Neural cell (in vitro differentiated cells): ENCODE data around the gene MBD5. TPM values are rescaled to one million over a fixed set of nuclear protein-coding genes. Genes with fewer than 3 reads are reported as not detected.

Experiments used
- H2AFZ ChIP-seq: fragments of 200-600, 300-800 bp; sonication (generic), shearing (Covaris generic); 2 replicates; pipeline ENCODE4 v1.6.0; 2014; ENCODE audit warnings: low read depth, mild to moderate bottlenecking, antibody characterized with exemption, low read length, moderate library complexity
- H3F3A ChIP-seq: fragments of 200-600 bp; shearing (Covaris generic); 2 replicates; pipeline ENCODE4 v1.6.1; 2016; ENCODE audit warnings: mild to moderate bottlenecking, moderate library complexity, mixed read lengths, antibody characterized with exemption, low read length; ENCODE audit not compliant: insufficient read depth, poor library complexity, severe bottlenecking
- H3K27ac ChIP-seq: fragments of 200-600, 300-800 bp; sonication (generic), shearing (Covaris generic); 2 replicates; pipeline ENCODE4 v1.5.1; 2014; ENCODE audit warnings: mild to moderate bottlenecking, low read length, moderate library complexity
- H3K27me3 ChIP-seq: fragments of 300-800, 200-600 bp; sonication (generic), shearing (Covaris generic); 2 replicates; pipeline ENCODE4 v1.6.0; 2014; ENCODE audit warnings: mild to moderate bottlenecking, low read depth, low read length, moderate library complexity; ENCODE audit not compliant: insufficient read depth
- H3K36me3 ChIP-seq: fragments of 300-800, 200-600 bp; sonication (generic), shearing (Covaris generic); 2 replicates; pipeline ENCODE4 v1.5.1; 2014; ENCODE audit warnings: mild to moderate bottlenecking, antibody characterized with exemption, low read length, moderate library complexity; ENCODE audit not compliant: insufficient read depth
- H3K4me2 ChIP-seq: fragments of 300-800, 200-600 bp; sonication (generic), shearing (Covaris generic); 2 replicates; pipeline ENCODE4 v1.6.0; 2014; ENCODE audit warnings: mild to moderate bottlenecking, low read length
- H3K4me3 ChIP-seq: fragments of 300-800, 200-600 bp; sonication (generic), shearing (Covaris generic); 2 replicates; pipeline ENCODE4 v1.5.1; 2014; ENCODE audit warnings: mild to moderate bottlenecking, low read length, moderate library complexity
- H3K79me2 ChIP-seq: fragments of 200-600 bp; shearing (Covaris generic); replicated peaks from 2 replicates; pipeline ENCODE4 v1.6.0; 2014; ENCODE audit warnings: mild to moderate bottlenecking, low read length, moderate library complexity; ENCODE audit not compliant: insufficient read depth
- H3K9ac ChIP-seq: fragments of 300-800, 200-600 bp; sonication (generic), shearing (Covaris generic); 2 replicates; pipeline ENCODE4 v1.6.1; 2016; ENCODE audit warnings: mild to moderate bottlenecking, low read length, mixed read lengths
- H3K9me2 ChIP-seq: fragments of 200-600 bp; shearing (Covaris generic); 2 replicates; pipeline ENCODE4 v1.6.1; 2016; ENCODE audit warnings: mild to moderate bottlenecking, low read length, mixed read lengths; ENCODE audit not compliant: insufficient read depth
- H3K9me3 ChIP-seq: fragments of 200-600, 300-800 bp; sonication (generic), shearing (Covaris generic); 2 replicates; pipeline ENCODE4 v1.6.1; 2016; ENCODE audit warnings: mild to moderate bottlenecking, mixed run types, low read length, moderate library complexity, mixed read lengths
- H4K20me1 ChIP-seq: fragments of 200-600 bp; shearing (Covaris generic); 2 replicates; pipeline ENCODE4 v1.6.1; 2016; ENCODE audit warnings: mild to moderate bottlenecking, mixed run types; ENCODE audit not compliant: insufficient read depth
- EP300 ChIP-seq: fragments of 450-650 bp; conservative IDR thresholded peaks from 2 replicates; pipeline ENCODE4 v1.6.1; 2014; ENCODE audit warnings: antibody characterized with exemption, mild to moderate bottlenecking, moderate library complexity; ENCODE audit not compliant: poor library complexity, severe bottlenecking
- EZH2 ChIP-seq: fragments of 200-600, 300-800 bp; shearing (Covaris generic), sonication (generic); IDR thresholded peaks from 2 replicates; pipeline ENCODE4 v1.6.1; 2014; ENCODE audit warnings: antibody characterized with exemption, low read length, borderline replicate concordance, mild to moderate bottlenecking; ENCODE audit not compliant: insufficient read depth, poor library complexity, severe bottlenecking
- MXI1 ChIP-seq: fragments of 450-650 bp; conservative IDR thresholded peaks from 2 replicates; pipeline ENCODE4 v1.6.1; 2014; ENCODE audit warnings: antibody characterized with exemption, mild to moderate bottlenecking; ENCODE audit not compliant: poor library complexity, severe bottlenecking
- POLR2AphosphoS5 ChIP-seq: IDR thresholded peaks from 2 replicates; pipeline ENCODE4 v1.6.1; 2012
- RAD21 ChIP-seq: fragments of 450-650 bp; conservative IDR thresholded peaks from 2 replicates; pipeline ENCODE4 v1.6.1; 2014; ENCODE audit warnings: antibody characterized with exemption, mild to moderate bottlenecking, moderate library complexity
- SMC3 ChIP-seq: fragments of 450-650 bp; conservative IDR thresholded peaks from 2 replicates; pipeline ENCODE4 v1.6.1; 2014; ENCODE audit warnings: antibody characterized with exemption, mild to moderate bottlenecking, moderate library complexity; ENCODE audit not compliant: poor library complexity
- TAF1 ChIP-seq: IDR thresholded peaks from 2 replicates; pipeline ENCODE4 v1.6.1; 2012; ENCODE audit warnings: low read depth
- polyA plus RNA-seq: library from polyadenylated mRNA; depleted of rRNA; stranded (reverse); fragments of >200 nt; gene quantifications from 2 replicates; pipeline ENCODE4 v1.2.3, GENCODE V29; 2014
- TF ChIP-seq, protein P1 (sequence below): IDR thresholded peaks from 2 replicates; pipeline ENCODE4 v1.6.1; 2012; ENCODE audit warnings: borderline replicate concordance
- TF ChIP-seq, protein P2 (sequence below): fragments of 450-650 bp; IDR thresholded peaks from 2 replicates; pipeline ENCODE4 v1.5.1; 2014; ENCODE audit warnings: antibody characterized with exemption, mild to moderate bottlenecking, moderate library complexity; ENCODE audit not compliant: poor library complexity, severe bottlenecking

MBD5 gene
- polyA plus RNA-seq, 1 donor from 2014 or later = 9.7 TPM

DNA sequence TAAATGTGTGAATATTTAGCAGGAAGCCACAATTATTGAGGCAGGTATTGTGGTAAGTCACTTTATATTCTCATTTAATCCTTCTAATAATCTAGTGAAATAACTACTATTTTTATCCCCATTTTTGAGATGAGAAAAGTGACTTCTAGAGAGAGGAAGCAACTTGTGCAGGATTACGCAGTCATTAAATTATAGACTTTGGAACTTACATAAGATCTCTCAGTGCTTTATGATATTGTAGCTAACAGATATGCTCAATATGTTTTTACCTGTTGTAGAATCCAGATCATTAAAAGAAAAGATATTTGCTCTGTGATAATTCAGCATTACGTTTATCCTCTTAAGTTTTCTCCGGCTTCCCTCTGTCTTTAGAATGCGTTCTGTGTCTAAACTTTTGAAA, 50.5 kb downstream of the MBD5 start:
- no peak for TF ChIP-seq TAF1
- no peak for TF ChIP-seq EZH2
- TF ChIP-seq, protein P1, sequence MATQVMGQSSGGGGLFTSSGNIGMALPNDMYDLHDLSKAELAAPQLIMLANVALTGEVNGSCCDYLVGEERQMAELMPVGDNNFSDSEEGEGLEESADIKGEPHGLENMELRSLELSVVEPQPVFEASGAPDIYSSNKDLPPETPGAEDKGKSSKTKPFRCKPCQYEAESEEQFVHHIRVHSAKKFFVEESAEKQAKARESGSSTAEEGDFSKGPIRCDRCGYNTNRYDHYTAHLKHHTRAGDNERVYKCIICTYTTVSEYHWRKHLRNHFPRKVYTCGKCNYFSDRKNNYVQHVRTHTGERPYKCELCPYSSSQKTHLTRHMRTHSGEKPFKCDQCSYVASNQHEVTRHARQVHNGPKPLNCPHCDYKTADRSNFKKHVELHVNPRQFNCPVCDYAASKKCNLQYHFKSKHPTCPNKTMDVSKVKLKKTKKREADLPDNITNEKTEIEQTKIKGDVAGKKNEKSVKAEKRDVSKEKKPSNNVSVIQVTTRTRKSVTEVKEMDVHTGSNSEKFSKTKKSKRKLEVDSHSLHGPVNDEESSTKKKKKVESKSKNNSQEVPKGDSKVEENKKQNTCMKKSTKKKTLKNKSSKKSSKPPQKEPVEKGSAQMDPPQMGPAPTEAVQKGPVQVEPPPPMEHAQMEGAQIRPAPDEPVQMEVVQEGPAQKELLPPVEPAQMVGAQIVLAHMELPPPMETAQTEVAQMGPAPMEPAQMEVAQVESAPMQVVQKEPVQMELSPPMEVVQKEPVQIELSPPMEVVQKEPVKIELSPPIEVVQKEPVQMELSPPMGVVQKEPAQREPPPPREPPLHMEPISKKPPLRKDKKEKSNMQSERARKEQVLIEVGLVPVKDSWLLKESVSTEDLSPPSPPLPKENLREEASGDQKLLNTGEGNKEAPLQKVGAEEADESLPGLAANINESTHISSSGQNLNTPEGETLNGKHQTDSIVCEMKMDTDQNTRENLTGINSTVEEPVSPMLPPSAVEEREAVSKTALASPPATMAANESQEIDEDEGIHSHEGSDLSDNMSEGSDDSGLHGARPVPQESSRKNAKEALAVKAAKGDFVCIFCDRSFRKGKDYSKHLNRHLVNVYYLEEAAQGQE = no peak
- TF ChIP-seq POLR2AphosphoS5 = no peak
- no peak for TF ChIP-seq SMC3
- no peak for TF ChIP-seq EP300
- no peak for TF ChIP-seq MXI1
- no peak for TF ChIP-seq RAD21
- TF ChIP-seq, protein P2, sequence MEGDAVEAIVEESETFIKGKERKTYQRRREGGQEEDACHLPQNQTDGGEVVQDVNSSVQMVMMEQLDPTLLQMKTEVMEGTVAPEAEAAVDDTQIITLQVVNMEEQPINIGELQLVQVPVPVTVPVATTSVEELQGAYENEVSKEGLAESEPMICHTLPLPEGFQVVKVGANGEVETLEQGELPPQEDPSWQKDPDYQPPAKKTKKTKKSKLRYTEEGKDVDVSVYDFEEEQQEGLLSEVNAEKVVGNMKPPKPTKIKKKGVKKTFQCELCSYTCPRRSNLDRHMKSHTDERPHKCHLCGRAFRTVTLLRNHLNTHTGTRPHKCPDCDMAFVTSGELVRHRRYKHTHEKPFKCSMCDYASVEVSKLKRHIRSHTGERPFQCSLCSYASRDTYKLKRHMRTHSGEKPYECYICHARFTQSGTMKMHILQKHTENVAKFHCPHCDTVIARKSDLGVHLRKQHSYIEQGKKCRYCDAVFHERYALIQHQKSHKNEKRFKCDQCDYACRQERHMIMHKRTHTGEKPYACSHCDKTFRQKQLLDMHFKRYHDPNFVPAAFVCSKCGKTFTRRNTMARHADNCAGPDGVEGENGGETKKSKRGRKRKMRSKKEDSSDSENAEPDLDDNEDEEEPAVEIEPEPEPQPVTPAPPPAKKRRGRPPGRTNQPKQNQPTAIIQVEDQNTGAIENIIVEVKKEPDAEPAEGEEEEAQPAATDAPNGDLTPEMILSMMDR = no peak
- Histone ChIP-seq H4K20me1 (no peaks in the 10 kb centered on the region), H3K79me2 (peaks cover 3% of the 10 kb centered on the region), H2AFZ (no peak overlapping the region), H3K27me3 (no peaks in the 10 kb centered on the region), H3K9ac (no peak overlapping the region), H3F3A (no peaks in the 10 kb centered on the region), H3K4me3 (no peak overlapping the region), H3K9me3 (no peaks in the 10 kb centered on the region), H3K4me2 (no peak overlapping the region), H3K9me2 (no peaks in the 10 kb centered on the region), H3K27ac (no peak overlapping the region), H3K36me3 (no peaks in the 10 kb centered on the region)

DNA sequence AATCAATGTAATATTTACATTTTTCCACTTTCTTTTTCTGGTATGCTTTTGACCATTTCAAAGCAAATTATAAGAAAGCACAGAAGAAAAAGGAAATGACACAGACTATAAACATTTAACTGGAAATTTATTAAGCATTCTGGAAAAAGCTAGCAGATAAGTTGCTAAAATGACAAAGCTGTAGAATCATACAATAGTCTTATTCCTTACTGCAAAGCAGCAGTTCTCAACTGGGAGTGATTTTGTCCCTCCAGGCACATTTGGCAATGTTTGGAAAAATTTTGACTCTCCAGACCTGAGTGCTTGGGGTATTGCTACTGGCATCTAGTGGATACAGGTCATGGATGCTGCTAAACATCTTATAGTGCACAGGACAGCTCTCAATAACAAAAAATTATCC, 75.1 kb downstream of the MBD5 start:
- Histone ChIP-seq H3K4me2 (no peak overlapping the region), H2AFZ (no peak overlapping the region), H3K9me2 (no peaks in the 10 kb centered on the region)

More for the DNA sequence above, 75.1 kb downstream of the MBD5 start:
- no peaks in the 10 kb centered on the region for H3K36me3 ChIP-seq
- no peaks in the 10 kb centered on the region for H3K79me2 ChIP-seq
- no peaks in the 10 kb centered on the region for H3K27me3 ChIP-seq
- H4K20me1 ChIP-seq = no peaks in the 10 kb centered on the region
- no peaks in the 10 kb centered on the region for H3F3A ChIP-seq
- no peak overlapping the region for H3K27ac ChIP-seq
- no peak overlapping the region for H3K9ac ChIP-seq
- H3K9me3 ChIP-seq = no peaks in the 10 kb centered on the region
- H3K4me3 ChIP-seq = no peak overlapping the region
- TF ChIP-seq EP300 = no peak
- TF ChIP-seq, protein P1 = no peak
- TF ChIP-seq, protein P2 = no peak
- no peak for TF ChIP-seq POLR2AphosphoS5
- TF ChIP-seq TAF1 = no peak
- no peak for TF ChIP-seq SMC3
- TF ChIP-seq MXI1 = no peak
- no peak for TF ChIP-seq EZH2
- TF ChIP-seq RAD21 = no peak
